ENCODE results near the gene CHCHD6. TPM values are rescaled to one million over a fixed set of nuclear protein-coding genes. Genes with fewer than 3 reads are reported as not detected.
A peak's percentile ranks its signal among the peaks of the same experiment; 100 is the strongest.

Gene CHCHD6
- total RNA-seq, 1 donor from 2014 or later, result 17.1 TPM

DNA sequence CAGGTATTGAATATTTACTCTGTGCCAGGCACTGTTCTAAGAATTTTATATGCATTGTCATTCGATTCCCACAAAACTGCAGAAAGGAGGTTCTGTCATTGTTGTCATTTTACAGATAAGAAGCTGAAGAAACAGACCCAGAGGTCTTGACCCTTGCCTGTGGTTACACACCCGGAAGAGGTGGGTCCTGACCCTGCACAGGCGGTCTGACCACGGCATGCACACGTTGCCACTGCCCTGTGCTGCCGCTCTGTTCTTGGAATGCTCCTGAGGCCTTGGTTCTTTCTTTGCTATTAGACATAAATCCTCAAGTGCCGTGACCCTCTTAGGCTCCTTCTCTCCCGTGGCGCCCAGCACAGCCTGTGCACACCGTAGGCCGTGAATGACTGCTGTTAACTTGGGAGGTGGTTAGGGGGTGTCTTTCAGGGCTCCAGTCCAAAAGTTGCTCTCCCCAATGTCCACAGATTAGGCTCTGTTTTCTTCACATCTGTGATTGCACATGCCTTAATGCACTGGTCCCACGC lies 204.8 kb downstream of the CHCHD6 start:
- no peak overlapping the region for H3K27ac Mint-ChIP-seq (ENCODE audit: unreplicated experiment)

DNA sequence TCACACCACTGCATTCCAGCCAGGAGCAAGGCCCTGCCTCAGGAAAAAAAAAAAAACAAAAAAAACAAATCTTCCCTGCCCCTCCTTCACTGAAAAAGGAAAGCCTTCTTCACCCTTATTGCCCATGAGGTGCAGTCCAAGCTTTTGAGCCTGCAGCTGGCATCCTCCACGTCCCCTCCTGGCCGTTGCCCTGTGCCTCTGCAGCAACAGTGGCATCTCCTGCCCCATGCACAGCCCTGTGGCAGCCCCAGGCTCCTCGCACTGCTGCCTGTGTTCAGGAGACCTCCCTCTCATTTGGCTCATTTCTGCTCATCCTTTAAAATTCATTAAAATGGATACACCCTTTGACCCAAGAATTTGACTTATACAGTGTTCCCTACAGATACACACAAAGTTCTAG lies 206.2 kb downstream of the CHCHD6 start:
- H3K27ac Mint-ChIP-seq (ENCODE audit: unreplicated experiment), result no peak overlapping the region
- no peak overlapping the region for H3K4me3 Mint-ChIP-seq (ENCODE audit: unreplicated experiment)
- TF ChIP-seq, protein P1, sequence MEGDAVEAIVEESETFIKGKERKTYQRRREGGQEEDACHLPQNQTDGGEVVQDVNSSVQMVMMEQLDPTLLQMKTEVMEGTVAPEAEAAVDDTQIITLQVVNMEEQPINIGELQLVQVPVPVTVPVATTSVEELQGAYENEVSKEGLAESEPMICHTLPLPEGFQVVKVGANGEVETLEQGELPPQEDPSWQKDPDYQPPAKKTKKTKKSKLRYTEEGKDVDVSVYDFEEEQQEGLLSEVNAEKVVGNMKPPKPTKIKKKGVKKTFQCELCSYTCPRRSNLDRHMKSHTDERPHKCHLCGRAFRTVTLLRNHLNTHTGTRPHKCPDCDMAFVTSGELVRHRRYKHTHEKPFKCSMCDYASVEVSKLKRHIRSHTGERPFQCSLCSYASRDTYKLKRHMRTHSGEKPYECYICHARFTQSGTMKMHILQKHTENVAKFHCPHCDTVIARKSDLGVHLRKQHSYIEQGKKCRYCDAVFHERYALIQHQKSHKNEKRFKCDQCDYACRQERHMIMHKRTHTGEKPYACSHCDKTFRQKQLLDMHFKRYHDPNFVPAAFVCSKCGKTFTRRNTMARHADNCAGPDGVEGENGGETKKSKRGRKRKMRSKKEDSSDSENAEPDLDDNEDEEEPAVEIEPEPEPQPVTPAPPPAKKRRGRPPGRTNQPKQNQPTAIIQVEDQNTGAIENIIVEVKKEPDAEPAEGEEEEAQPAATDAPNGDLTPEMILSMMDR (IDR thresholded peaks at IDR 0.05), result no peak
- no peaks in the 10 kb centered on the region for H3K9me3 Mint-ChIP-seq (ENCODE audit: low read depth)
- no peaks in the 10 kb centered on the region for H3K36me3 Mint-ChIP-seq (ENCODE audit: low read depth)
- H3K27me3 Mint-ChIP-seq (ENCODE audit: low read depth), result no peaks in the 10 kb centered on the region
- no peak for DNase-seq (ENCODE audit: low spot score)
- H3K4me1 Mint-ChIP-seq (ENCODE audit: low read depth), result peaks cover 21% of the 10 kb centered on the region

More for the DNA sequence above, 204.8 kb downstream of the CHCHD6 start:
- H3K4me1 Mint-ChIP-seq (ENCODE audit: low read depth), result peaks cover 21% of the 10 kb centered on the region
- H3K36me3 Mint-ChIP-seq (ENCODE audit: low read depth), result no peaks in the 10 kb centered on the region
- no peaks in the 10 kb centered on the region for H3K27me3 Mint-ChIP-seq (ENCODE audit: low read depth)
- no peaks in the 10 kb centered on the region for H3K9me3 Mint-ChIP-seq (ENCODE audit: low read depth)
- H3K4me3 Mint-ChIP-seq (ENCODE audit: unreplicated experiment), result no peak overlapping the region
- TF ChIP-seq, protein P1 (IDR thresholded peaks at IDR 0.05), result no peak
- DNase-seq (ENCODE audit: low spot score), result no peak

DNA sequence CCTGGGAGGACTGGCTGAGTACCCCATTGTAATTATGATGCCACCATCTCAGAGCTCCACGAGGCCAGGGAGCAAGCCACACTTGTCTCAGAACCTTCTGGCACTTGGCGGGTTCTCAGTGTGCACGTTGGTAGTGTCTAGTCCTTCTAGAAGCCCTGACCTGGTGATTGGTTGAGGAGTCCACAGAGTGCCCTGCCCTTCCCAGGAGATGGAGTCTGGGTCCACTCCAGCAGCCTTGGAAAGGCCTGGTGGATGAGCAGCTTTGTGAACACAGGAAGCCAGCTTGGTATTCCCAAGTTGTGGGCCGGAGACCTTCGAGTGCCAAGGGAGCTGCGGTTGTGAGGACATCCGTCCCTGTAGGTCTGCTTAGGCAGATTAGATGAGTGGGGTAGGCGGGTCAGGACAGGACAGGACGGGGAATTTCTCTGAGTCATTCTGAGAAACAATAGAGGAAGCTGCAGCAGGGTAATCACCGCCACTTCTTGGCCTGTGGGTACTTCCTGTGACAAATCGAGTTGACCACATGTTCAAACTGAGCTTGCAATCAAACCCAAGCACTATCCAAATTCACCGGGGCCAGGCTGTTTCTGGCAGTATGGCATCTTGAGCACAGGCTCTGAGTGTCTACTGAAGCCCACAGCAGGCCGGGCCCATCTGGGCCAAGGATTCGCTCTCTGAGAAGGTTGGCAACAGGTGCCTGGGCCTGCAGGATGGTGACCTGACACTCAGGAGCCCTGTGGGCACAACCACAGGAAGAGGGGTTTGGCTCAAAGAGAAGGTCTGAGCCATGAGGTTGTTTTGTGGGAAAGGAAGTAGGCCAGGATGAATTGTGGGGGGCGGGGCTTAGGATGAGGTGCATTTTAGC lies 207.4 kb downstream of the CHCHD6 start:
- H3K27me3 Mint-ChIP-seq (ENCODE audit: low read depth), result no peaks in the 10 kb centered on the region
- no peak for DNase-seq (ENCODE audit: low spot score)

DNA sequence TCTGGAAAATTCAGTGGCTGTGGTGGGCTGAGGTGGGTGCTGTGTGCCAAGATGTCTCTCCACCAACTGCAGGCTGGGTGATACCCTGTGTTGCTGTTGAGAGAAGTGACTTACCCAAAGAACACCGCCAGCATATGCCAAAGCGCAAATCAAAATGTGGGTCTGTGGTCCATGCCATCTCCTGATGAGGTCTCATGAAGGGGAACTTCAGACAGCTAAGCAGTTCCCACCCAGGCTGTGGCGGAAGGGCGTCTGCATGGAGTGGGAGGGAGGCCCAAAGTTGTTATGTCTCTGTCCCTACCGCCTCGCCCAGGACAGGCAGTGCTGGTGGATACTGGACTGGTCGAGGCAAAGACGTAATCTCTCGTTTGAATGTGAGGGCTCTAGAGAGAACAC lies 208.0 kb downstream of the CHCHD6 start:
- no peak overlapping the region for H3K4me3 Mint-ChIP-seq (ENCODE audit: unreplicated experiment)
- DNase-seq (ENCODE audit: low spot score), result no peak
- TF ChIP-seq, protein P1 (IDR thresholded peaks at IDR 0.05), result no peak

More for the DNA sequence above, 207.4 kb downstream of the CHCHD6 start:
- TF ChIP-seq, protein P1 (IDR thresholded peaks at IDR 0.05), result no peak
- Mint-ChIP-seq H3K36me3 (ENCODE audit: low read depth) (no peaks in the 10 kb centered on the region), H3K9me3 (ENCODE audit: low read depth) (no peaks in the 10 kb centered on the region), H3K27ac (ENCODE audit: unreplicated experiment) (peak overlapping the region; percentile 76), H3K4me1 (ENCODE audit: low read depth) (peaks cover 21% of the 10 kb centered on the region), H3K4me3 (ENCODE audit: unreplicated experiment) (no peak overlapping the region)

DNA sequence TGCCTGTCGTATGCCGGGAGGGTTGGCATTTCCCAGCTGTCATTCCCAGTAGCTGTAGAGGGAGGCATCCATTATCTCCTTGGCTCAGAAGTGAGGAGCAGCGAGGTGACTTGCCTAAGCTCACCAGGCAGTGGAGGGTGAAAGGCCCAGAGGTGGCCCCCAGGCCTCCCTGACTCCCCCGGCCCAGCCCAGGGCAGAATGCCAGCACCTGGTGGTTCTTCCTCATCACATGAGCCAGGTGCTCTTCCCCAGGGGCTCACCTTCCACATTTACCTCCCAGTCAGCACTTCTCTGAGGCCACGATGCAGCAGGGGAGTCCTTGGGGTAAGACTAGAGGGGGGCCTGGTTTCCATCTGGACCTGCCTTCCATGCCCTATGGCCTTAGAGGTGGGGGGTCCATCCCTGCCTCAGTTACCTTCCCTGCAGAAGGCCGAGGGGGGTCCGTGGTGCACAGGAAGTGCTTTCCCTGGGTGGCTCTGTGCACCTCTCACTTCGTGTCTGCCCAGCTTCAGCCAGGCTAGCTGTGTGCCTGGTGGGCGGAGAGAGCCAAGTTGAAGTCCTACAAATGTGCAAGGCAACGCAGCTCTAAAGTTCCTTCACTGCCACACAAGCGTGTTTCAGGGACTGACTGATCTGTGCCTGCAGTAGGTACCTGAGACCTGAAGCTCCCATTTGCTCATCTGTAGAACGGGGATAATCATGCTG lies 208.6 kb downstream of the CHCHD6 start:
- DNase-seq (ENCODE audit: low spot score), result no peak
- H3K27me3 Mint-ChIP-seq (ENCODE audit: low read depth), result no peaks in the 10 kb centered on the region
- peaks cover 19% of the 10 kb centered on the region for H3K4me1 Mint-ChIP-seq (ENCODE audit: low read depth)
- TF ChIP-seq, protein P1 (IDR thresholded peaks at IDR 0.05), result no peak
- no peak overlapping the region for H3K4me3 Mint-ChIP-seq (ENCODE audit: unreplicated experiment)
- H3K27ac Mint-ChIP-seq (ENCODE audit: unreplicated experiment), result no peak overlapping the region
- H3K36me3 Mint-ChIP-seq (ENCODE audit: low read depth), result peaks cover 1% of the 10 kb centered on the region
- H3K9me3 Mint-ChIP-seq (ENCODE audit: low read depth), result no peaks in the 10 kb centered on the region

More for the DNA sequence above, 208.0 kb downstream of the CHCHD6 start:
- H3K27ac Mint-ChIP-seq (ENCODE audit: unreplicated experiment), result no peak overlapping the region
- no peaks in the 10 kb centered on the region for H3K27me3 Mint-ChIP-seq (ENCODE audit: low read depth)
- H3K9me3 Mint-ChIP-seq (ENCODE audit: low read depth), result no peaks in the 10 kb centered on the region
- no peaks in the 10 kb centered on the region for H3K36me3 Mint-ChIP-seq (ENCODE audit: low read depth)
- H3K4me1 Mint-ChIP-seq (ENCODE audit: low read depth), result peaks cover 21% of the 10 kb centered on the region

All from chondrocyte (in vitro differentiated cells).